Esophagus squamous epithelium (tissue), 5 donors: Measurements from ENCODE around the gene CCL25. TPM values are rescaled to one million over a fixed set of nuclear protein-coding genes. Genes with fewer than 3 reads are reported as not detected.
A peak's percentile ranks its signal among the peaks of the same experiment; 100 is the strongest.

Source experiments
- DNase-seq: peaks from one replicate; lab custom pipeline; 2025; lab: John Stamatoyannopoulos, UW
- H3K27ac ChIP-seq, 4 donors: fragments of 200-600 bp; sonication (generic); one replicate each; pipeline ENCODE4 v1.5.1; 2016 to 2019; ENCODE audit warnings: mild to moderate bottlenecking in 1 of 4
- H3K27me3 ChIP-seq, 4 donors: fragments of 200-600 bp; sonication (generic); 1 replicate in 3 of 4; 2 replicates in 1 of 4; pipeline versions ENCODE4 v1.5.1 to v1.6.0; 2017 to 2021; ENCODE audit warnings: antibody characterized with exemption in 1 of 4
- H3K36me3 ChIP-seq, 3 donors: fragments of 200-600 bp; sonication (generic); one replicate each; pipeline ENCODE4 v1.5.1; 2016 to 2019
- H3K4me1 ChIP-seq, 3 donors: fragments of 200-600 bp; sonication (generic); one replicate each; pipeline ENCODE4 v1.5.1; 2017 to 2019
- H3K4me3 ChIP-seq, 4 donors: fragments of 200-600 bp; sonication (generic); 1 replicate in 3 of 4; 2 replicates in 1 of 4; pipeline ENCODE4 v1.5.1; 2016 to 2019; ENCODE audit warnings: mild to moderate bottlenecking in 2 of 4, moderate library complexity in 1 of 4
- H3K9me3 ChIP-seq, 3 donors: fragments of 200-600 bp; sonication (generic); one replicate each; pipeline ENCODE4 v1.5.1; 2016 to 2019
- CTCF ChIP-seq, 6 experiments: fragments of 450-650 bp in 4 of 6; fragments of 200-600 bp in 2 of 6; sonication (generic) in 2 of 6; IDR thresholded peaks; one replicate each; pipeline ENCODE4 v1.5.1; 2016 to 2019; ENCODE audit warnings: antibody characterized with exemption in 6 of 6, mild to moderate bottlenecking in 4 of 6, moderate library complexity in 4 of 6
- POLR2A ChIP-seq, 4 donors: fragments of 450-650 bp; IDR thresholded peaks; one replicate each; pipeline ENCODE4 v1.6.1; 2017; ENCODE audit warnings: antibody characterized with exemption in 4 of 4, mild to moderate bottlenecking in 4 of 4, moderate library complexity in 3 of 4
- WGBS, 2 donors: methylation state at CpG; one replicate each; pipeline ENCODE4 v1.1.5; 2018; 5-methylcytosine and 5-hydroxymethylcytosine counted together
- intact Hi-C: fragments of 100-400 bp; cut with DNase I; formaldehyde crosslinking; loops from one replicate; pipeline ENCODE4 v1.15.0; 2022
- total RNA-seq, 4 donors: library from RNA; depleted of rRNA; stranded (reverse); fragments of >200 nt; gene quantifications; one replicate each; pipeline ENCODE4 v1.1.0, GENCODE V29; 2016
- donor health status: DM: yes; HTN: yes; CAD: no.

The CCL25 gene
- total RNA-seq, 4 donors from 2014 or later, result not detected

- DNase-seq, result no peak
- Histone ChIP-seq H3K4me1 (no peaks in the 10 kb centered on the region), H3K27ac (no peak overlapping the region), H3K36me3 (no peaks in the 10 kb centered on the region), H3K4me3 (no peak overlapping the region), H3K27me3 (peaks cover 0 to 20% (median 0%) of the 10 kb centered on the region in 4 donors), H3K9me3 (no peaks in the 10 kb centered on the region)
- TF ChIP-seq POLR2A (IDR thresholded peaks at IDR 0.05) (no peak), CTCF (IDR thresholded peaks at IDR 0.05) (no peak)
- intact Hi-C loops, result no loop called here
- 79 to 83% methylated on average over 10 of the region's 10 CpGs for WGBS, 2 donors
Measured at GRCh38 chr19:8044018-8044417, 8.5 kb upstream of the CCL25 start.

GRCh38 chr19:8045872-8046568 is 6.5 kb upstream of the CCL25 start:
- no peak overlapping the region for H3K4me3 ChIP-seq
- TF ChIP-seq POLR2A (IDR thresholded peaks at IDR 0.05) (no peak), CTCF (IDR thresholded peaks at IDR 0.05) (no peak)
- WGBS, 2 donors, result 63 to 71% methylated on average over 8 to 10 of the region's 10 CpGs
- no peak overlapping the region for H3K27ac ChIP-seq
- H3K27me3 ChIP-seq, result peaks cover 0 to 32% (median 0%) of the 10 kb centered on the region in 4 donors
- H3K36me3 ChIP-seq, result no peaks in the 10 kb centered on the region
- H3K4me1 ChIP-seq, result peaks cover 8 to 11% (median 11%) of the 10 kb centered on the region in 3 donors
- intact Hi-C loops, result no loop called here
- no peak for DNase-seq
- no peaks in the 10 kb centered on the region for H3K9me3 ChIP-seq

- TF ChIP-seq POLR2A (IDR thresholded peaks at IDR 0.05) (no peak), CTCF (IDR thresholded peaks at IDR 0.05) (no peak)
- Histone ChIP-seq H3K4me1 (peaks cover 8 to 11% (median 11%) of the 10 kb centered on the region in 3 donors), H3K9me3 (no peaks in the 10 kb centered on the region), H3K36me3 (no peaks in the 10 kb centered on the region), H3K27ac (no peak overlapping the region), H3K4me3 (no peak overlapping the region), H3K27me3 (peaks cover 0 to 29% (median 0%) of the 10 kb centered on the region in 4 donors)
- DNase-seq, result no peak
- intact Hi-C loops, result no loop called here
- WGBS, 2 donors, result 38 to 59% methylated on average over 2 of the region's 3 CpGs
Measured at GRCh38 chr19:8046569-8047165, 5.9 kb upstream of the CCL25 start.

GRCh38 chr19:8050274-8051096 is 2.1 kb upstream of the CCL25 start:
- WGBS, 2 donors, result 26 to 31% methylated on average over 14 to 17 of the region's 49 CpGs
- intact Hi-C loops, result no loop called here

More at GRCh38 chr19:8050274-8051096, 2.1 kb upstream of the CCL25 start:
- DNase-seq, result peak; percentile 24
- Histone ChIP-seq H3K4me3 (peak overlapping the region in 3 of 4 donors; percentile 9 to 51 (median 10)), H3K27me3 (peaks cover 0 to 27% (median 0%) of the 10 kb centered on the region in 4 donors), H3K27ac (no peak overlapping the region), H3K9me3 (no peaks in the 10 kb centered on the region), H3K36me3 (no peaks in the 10 kb centered on the region), H3K4me1 (peaks cover 8 to 11% (median 11%) of the 10 kb centered on the region in 3 donors)
- TF ChIP-seq CTCF (IDR thresholded peaks at IDR 0.05) (no peak), POLR2A (IDR thresholded peaks at IDR 0.05) (no peak)
